BLaER1 treated with 17β-estradiol and CSF1 and Interleukin-3, amounts not matched to agents 10 nM and 100 nM (cell line): Measurements from ENCODE around the gene IRS4.

ENCODE experiments used
- H3K27ac ChIP-seq, 11 experiments: shearing (Covaris generic); formaldehyde crosslinking; 2 replicates each; pipeline ENCODE4 v1.8.1; 2022
- H3K27me3 ChIP-seq, 11 experiments: shearing (Covaris generic); formaldehyde crosslinking; 2 replicates each; pipeline ENCODE4 v1.8.1; 2022
- H3K36me3 ChIP-seq, 11 experiments: shearing (Covaris generic); formaldehyde crosslinking; 2 replicates each; pipeline ENCODE4 v1.8.1; 2022
- H3K4me1 ChIP-seq, 10 experiments: shearing (Covaris generic); formaldehyde crosslinking; 2 replicates each; pipeline ENCODE4 v1.8.1; 2022
- H3K4me2 ChIP-seq, 11 experiments: shearing (Covaris generic); formaldehyde crosslinking; 2 replicates each; pipeline ENCODE4 v1.8.1; 2022
- H3K4me3 ChIP-seq, 10 experiments: shearing (Covaris generic); formaldehyde crosslinking; 2 replicates each; pipeline ENCODE4 v1.8.1; 2022
- H3K9ac ChIP-seq, 11 experiments: shearing (Covaris generic); formaldehyde crosslinking; 2 replicates each; pipeline ENCODE4 v1.8.1; 2022
- H3K9me3 ChIP-seq, 11 experiments: shearing (Covaris generic); formaldehyde crosslinking; replicated peaks in 1 of 11; 2 replicates each; pipeline ENCODE4 v1.8.1; 2022
- H4K20me1 ChIP-seq, 11 experiments: shearing (Covaris generic); formaldehyde crosslinking; 2 replicates each; pipeline ENCODE4 v1.8.1; 2022
- Cebpa-rat ChIP-seq, 11 experiments: shearing (Covaris generic); IDR thresholded peaks; 2 replicates each; pipeline ENCODE4 v1.8.1; 2022

Gene IRS4

GRCh38 chrX:108736509-108737479, at the start of gene IRS4:
IRS4 (minus strand) TSS chrX:108736563.
- peaks cover 0 to 12% (median 0%) of the 10 kb centered on the region in 11 experiments; a peak in 2 of 22 replicates for H4K20me1 ChIP-seq
- TF ChIP-seq Cebpa-rat (IDR thresholded peaks at IDR 0.05): no peak
- no peak within 1 kb of the TSS for H3K4me3 ChIP-seq
- no peaks in the 10 kb centered on the region for H3K36me3 ChIP-seq
- no peaks in the 10 kb centered on the region for H3K4me1 ChIP-seq
- H3K4me2 ChIP-seq: no peak within 1 kb of the TSS
- H3K9ac ChIP-seq: no peak within 1 kb of the TSS
- peaks cover 35 to 74% (median 65%) of the 10 kb centered on the region in 11 experiments for H3K27me3 ChIP-seq
- peaks cover 17 to 30% (median 26%) of the 10 kb centered on the region in 11 experiments for H3K9me3 ChIP-seq
- no peak within 1 kb of the TSS for H3K27ac ChIP-seq

GRCh38 chrX:108772549-108772948, 36.2 kb upstream of the IRS4 start:
- no peak for TF ChIP-seq Cebpa-rat (IDR thresholded peaks at IDR 0.05)
- peaks cover 0 to 13% (median 10%) of the 10 kb centered on the region in 11 experiments; a peak in 12 of 22 replicates for H3K9me3 ChIP-seq
- H3K4me1 ChIP-seq: no peaks in the 10 kb centered on the region
- H3K36me3 ChIP-seq: no peaks in the 10 kb centered on the region
- peaks cover 0 to 11% (median 6%) of the 10 kb centered on the region in 11 experiments; a peak in 13 of 22 replicates for H3K27me3 ChIP-seq
- H3K4me2 ChIP-seq: no peak overlapping the region
- no peak overlapping the region for H3K27ac ChIP-seq
- no peaks in the 10 kb centered on the region for H4K20me1 ChIP-seq
- H3K9ac ChIP-seq: no peak overlapping the region
- no peak overlapping the region for H3K4me3 ChIP-seq

DNA sequence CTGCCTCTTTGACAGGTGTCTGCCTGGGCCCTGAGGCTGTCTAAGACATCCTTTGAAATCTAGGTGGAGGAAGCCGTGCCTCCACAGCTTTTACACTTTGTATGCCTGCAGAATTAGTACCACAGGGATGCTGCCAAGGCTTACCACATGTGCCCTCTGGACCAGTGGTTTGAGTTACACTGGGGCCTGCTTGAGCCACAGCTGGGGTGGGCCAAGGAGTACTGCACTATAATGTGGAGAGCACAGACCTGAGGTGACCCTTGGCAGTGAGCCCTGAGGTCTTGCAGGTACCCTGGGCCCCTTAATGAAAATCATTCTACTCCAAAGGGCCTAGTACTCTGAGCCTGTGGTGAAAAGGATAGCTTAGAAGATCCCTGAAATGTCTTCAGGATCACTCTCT, 27.2 kb upstream of the IRS4 start:
- H3K4me3 ChIP-seq: no peak overlapping the region
- peaks cover 0 to 4% (median 0%) of the 10 kb centered on the region in 11 experiments; a peak in 1 of 22 replicates for H3K9me3 ChIP-seq
- H3K27me3 ChIP-seq: peaks cover 2 to 75% (median 53%) of the 10 kb centered on the region in 11 experiments; a peak in 19 of 22 replicates
- no peaks in the 10 kb centered on the region; a peak in 1 of 22 replicates for H4K20me1 ChIP-seq
- no peaks in the 10 kb centered on the region for H3K36me3 ChIP-seq
- no peak overlapping the region for H3K9ac ChIP-seq
- no peak for TF ChIP-seq Cebpa-rat (IDR thresholded peaks at IDR 0.05)
- no peak overlapping the region for H3K4me2 ChIP-seq
- H3K4me1 ChIP-seq: no peaks in the 10 kb centered on the region
- no peak overlapping the region for H3K27ac ChIP-seq

DNA sequence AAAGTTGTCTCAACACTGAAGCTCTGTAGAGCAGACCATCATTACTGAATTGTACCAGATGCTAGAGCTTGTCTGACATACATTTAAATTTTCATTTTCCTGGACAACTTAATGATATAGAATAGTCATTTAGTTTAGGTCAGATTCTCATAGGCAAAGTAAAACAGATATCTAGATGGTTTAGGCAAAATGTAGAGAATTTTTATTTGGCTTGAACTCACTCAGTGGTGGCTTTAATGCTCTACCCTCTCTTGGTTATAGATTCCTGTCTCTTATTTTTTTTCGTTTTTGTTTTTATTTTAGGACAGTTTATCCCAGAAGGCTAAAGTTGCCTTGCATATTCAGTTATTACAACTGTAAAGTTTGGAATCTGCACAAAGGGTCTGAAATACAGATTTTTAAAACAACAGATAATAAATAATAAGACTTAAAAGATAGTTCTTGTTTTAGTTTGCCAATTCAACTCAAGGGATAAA, 4.0 kb upstream of the IRS4 start:
- peaks cover 11 to 21% (median 19%) of the 10 kb centered on the region in 11 experiments for H3K9me3 ChIP-seq
- no peak overlapping the region for H3K4me3 ChIP-seq
- no peaks in the 10 kb centered on the region for H3K36me3 ChIP-seq
- peaks cover 24 to 78% (median 62%) of the 10 kb centered on the region in 11 experiments for H3K27me3 ChIP-seq
- TF ChIP-seq Cebpa-rat (IDR thresholded peaks at IDR 0.05): no peak
- no peak overlapping the region for H3K4me2 ChIP-seq
- no peaks in the 10 kb centered on the region; a peak in 1 of 22 replicates for H4K20me1 ChIP-seq
- H3K27ac ChIP-seq: no peak overlapping the region
- no peak overlapping the region for H3K9ac ChIP-seq
- no peaks in the 10 kb centered on the region for H3K4me1 ChIP-seq

GRCh38 chrX:108737754-108738153, 1.4 kb upstream of the IRS4 start:
- Histone ChIP-seq H3K36me3 (no peaks in the 10 kb centered on the region), H4K20me1 (peaks cover 0 to 12% (median 0%) of the 10 kb centered on the region in 11 experiments; a peak in 2 of 22 replicates), H3K9ac (no peak overlapping the region), H3K4me1 (no peaks in the 10 kb centered on the region), H3K27me3 (peaks cover 35 to 74% (median 65%) of the 10 kb centered on the region in 11 experiments), H3K4me2 (no peak overlapping the region), H3K27ac (no peak overlapping the region), H3K4me3 (no peak overlapping the region), H3K9me3 (peaks cover 17 to 30% (median 26%) of the 10 kb centered on the region in 11 experiments)
- TF ChIP-seq Cebpa-rat (IDR thresholded peaks at IDR 0.05): no peak

DNA sequence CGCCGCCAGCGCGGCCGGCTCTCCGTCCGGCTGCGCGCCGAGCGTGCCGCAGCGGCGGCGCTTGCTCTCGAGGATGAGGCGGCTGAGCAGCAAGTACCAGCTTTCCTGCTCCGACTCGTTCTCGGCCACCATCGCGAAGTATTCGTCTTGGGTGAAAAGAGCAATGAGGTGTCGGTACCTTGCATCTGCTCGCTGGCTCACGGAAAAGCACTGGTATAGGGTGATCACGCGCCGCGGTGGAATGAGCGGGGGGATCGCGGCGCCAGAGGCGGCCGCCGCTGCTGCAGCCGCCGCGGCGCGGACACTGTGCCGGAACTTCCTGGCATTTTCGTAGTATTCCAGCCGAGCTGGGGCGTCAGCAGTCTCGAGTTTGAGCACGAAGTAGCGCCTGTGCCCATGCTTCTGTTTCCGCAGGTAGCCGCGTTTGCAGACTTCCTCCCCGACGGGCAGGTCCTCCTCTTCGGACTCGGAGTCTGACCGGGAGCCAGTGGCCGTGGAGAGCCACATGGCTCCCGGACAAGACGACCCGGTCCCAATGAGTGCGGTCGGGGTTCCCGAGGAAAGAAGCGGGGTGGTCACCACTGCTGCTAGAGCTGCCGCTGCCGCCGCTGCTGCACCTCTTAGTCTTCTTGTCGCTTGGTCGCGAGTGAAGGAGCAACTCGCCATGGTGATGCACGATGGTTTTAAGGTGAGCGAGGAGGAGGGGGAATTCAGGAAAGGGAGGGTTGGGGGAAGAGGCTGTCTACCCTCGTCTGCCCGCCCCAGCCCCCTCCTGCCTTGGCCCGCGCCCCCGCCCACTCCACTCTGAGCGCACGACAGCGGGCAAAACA, 469 bp downstream of the IRS4 start:
- H3K4me3 ChIP-seq: no peak overlapping the region
- H3K9me3 ChIP-seq: peaks cover 17 to 30% (median 26%) of the 10 kb centered on the region in 11 experiments
- no peaks in the 10 kb centered on the region for H3K4me1 ChIP-seq
- H4K20me1 ChIP-seq: peaks cover 0 to 12% (median 0%) of the 10 kb centered on the region in 11 experiments; a peak in 3 of 22 replicates
- H3K27ac ChIP-seq: no peak overlapping the region
- no peak overlapping the region for H3K9ac ChIP-seq
- no peak for TF ChIP-seq Cebpa-rat (IDR thresholded peaks at IDR 0.05)
- H3K27me3 ChIP-seq: peaks cover 39 to 74% (median 65%) of the 10 kb centered on the region in 11 experiments
- H3K4me2 ChIP-seq: no peak overlapping the region
- no peaks in the 10 kb centered on the region for H3K36me3 ChIP-seq

DNA sequence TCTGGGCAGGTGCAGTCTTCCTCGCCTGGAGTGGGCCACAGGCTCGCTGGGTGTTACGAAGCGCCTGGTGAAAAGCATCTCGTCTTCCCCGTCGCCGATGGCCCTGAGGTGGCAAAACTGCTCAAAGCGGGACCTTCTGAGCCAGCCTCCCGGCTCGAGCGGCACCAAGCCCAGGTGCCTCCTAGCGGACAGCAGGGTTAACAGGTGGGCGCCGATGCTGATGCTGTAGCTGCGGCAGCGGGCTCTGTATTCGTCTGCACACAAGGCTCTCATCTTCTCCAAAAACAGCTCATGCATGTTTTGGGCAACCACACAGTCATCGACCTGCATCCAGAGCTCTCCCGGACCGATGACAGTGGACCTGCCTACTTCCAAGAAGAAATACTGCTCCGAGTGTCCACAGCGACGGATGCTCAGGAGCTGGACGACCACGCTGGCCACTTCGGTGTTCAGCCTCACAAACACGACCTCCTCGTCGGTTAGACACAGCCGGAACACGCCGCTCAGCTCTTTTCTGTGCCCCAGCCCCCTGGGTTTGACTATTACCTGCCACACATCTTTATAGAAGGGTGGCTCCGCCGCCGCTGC, 1.2 kb downstream of the IRS4 start:
- Histone ChIP-seq H4K20me1 (peaks cover 0 to 12% (median 0%) of the 10 kb centered on the region in 11 experiments; a peak in 3 of 22 replicates), H3K27me3 (peaks cover 40 to 75% (median 65%) of the 10 kb centered on the region in 11 experiments), H3K27ac (no peak overlapping the region), H3K4me1 (no peaks in the 10 kb centered on the region), H3K4me3 (no peak overlapping the region), H3K4me2 (no peak overlapping the region), H3K9ac (no peak overlapping the region), H3K36me3 (no peaks in the 10 kb centered on the region), H3K9me3 (peaks cover 17 to 30% (median 26%) of the 10 kb centered on the region in 11 experiments)
- no peak for TF ChIP-seq Cebpa-rat (IDR thresholded peaks at IDR 0.05)

DNA sequence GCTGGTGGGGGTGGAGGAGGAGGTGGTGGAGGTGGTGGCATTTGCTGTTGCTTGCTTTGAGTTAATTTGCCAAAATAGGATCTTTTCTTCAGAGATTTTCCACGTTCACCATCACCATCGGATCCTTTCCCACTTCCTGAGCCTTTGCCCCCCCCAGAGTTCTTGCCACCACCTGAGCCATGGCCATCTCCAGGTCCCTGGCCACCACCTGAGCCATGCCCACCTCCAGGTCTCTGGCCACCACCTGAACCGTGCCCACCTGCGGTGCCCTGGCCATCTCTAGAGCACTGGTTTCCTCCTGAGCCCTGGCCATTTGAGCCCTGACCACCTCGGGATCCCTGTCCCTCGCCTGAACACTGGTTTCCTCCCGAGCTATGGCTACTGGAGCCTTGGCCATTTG, 1.9 kb downstream of the IRS4 start:
- Histone ChIP-seq H3K36me3 (no peaks in the 10 kb centered on the region), H3K9ac (no peak overlapping the region), H3K4me1 (no peaks in the 10 kb centered on the region), H3K9me3 (peaks cover 17 to 30% (median 26%) of the 10 kb centered on the region in 11 experiments), H3K4me3 (no peak overlapping the region), H3K27ac (no peak overlapping the region), H3K27me3 (peaks cover 39 to 79% (median 66%) of the 10 kb centered on the region in 11 experiments), H3K4me2 (no peak overlapping the region), H4K20me1 (peaks cover 0 to 12% (median 0%) of the 10 kb centered on the region in 11 experiments; a peak in 3 of 22 replicates)
- no peak for TF ChIP-seq Cebpa-rat (IDR thresholded peaks at IDR 0.05)
